Upper lobe of left lung (tissue), 6 donors: ENCODE measurements around the gene CSK. TPM values are rescaled to one million over a fixed set of nuclear protein-coding genes. Genes with fewer than 3 reads are reported as not detected.

Experiments used
- ATAC-seq, 2 donors: fragments of 200-7000 bp; cut with Tn5 transposase; one replicate each; pipeline ENCODE4 v1.9.1; 2022; ENCODE audit warnings: mild to moderate bottlenecking in 2 of 2, moderate library complexity in 2 of 2; ENCODE audit not compliant: low FRiP score in 2 of 2
- DNase-seq, 2 donors: peaks; one replicate each; pipeline ENCODE4 v3.0.0-alpha.2; 2019 to 2020
- H3K27ac ChIP-seq, 4 donors: fragments of 200-600 bp; sonication (generic); one replicate each; pipeline ENCODE4 v1.5.1; 2016 to 2019
- H3K27me3 ChIP-seq, 4 donors: fragments of 200-600 bp; sonication (generic); one replicate each; pipeline ENCODE4 v1.5.1; 2017 to 2019
- H3K36me3 ChIP-seq, 4 donors: fragments of 200-600 bp; sonication (generic); one replicate each; pipeline ENCODE4 v1.5.1; 2016 to 2019
- H3K4me1 ChIP-seq, 4 donors: fragments of 200-600 bp; sonication (generic); one replicate each; pipeline ENCODE4 v1.5.1; 2018 to 2019
- H3K4me3 ChIP-seq, 4 donors: fragments of 200-600 bp; sonication (generic); one replicate each; pipeline ENCODE4 v1.5.1; 2017 to 2019; ENCODE audit warnings: mild to moderate bottlenecking in 2 of 4, moderate library complexity in 1 of 4
- H3K9me3 ChIP-seq, 4 donors: fragments of 200-600 bp; sonication (generic); one replicate each; pipeline ENCODE4 v1.5.1; 2018 to 2019
- EP300 ChIP-seq, 4 donors: sonication (generic); formaldehyde crosslinking; IDR thresholded peaks; one replicate each; pipeline ENCODE4 v1.5.1; 2017; ENCODE audit warnings: antibody characterized with exemption in 4 of 4, control low read depth in 2 of 4
- POLR2A ChIP-seq, 4 donors: fragments of 450-650 bp; IDR thresholded peaks; one replicate each; pipeline ENCODE4 v1.5.1; 2016 to 2017; ENCODE audit warnings: antibody characterized with exemption in 4 of 4, mild to moderate bottlenecking in 2 of 4
- POLR2AphosphoS5 ChIP-seq, 2 donors: sonication (generic); formaldehyde crosslinking; IDR thresholded peaks; one replicate each; pipeline ENCODE4 v1.5.1; 2017; ENCODE audit warnings: antibody characterized with exemption in 2 of 2
- WGBS, 2 donors: methylation state at CpG; one replicate each; pipeline ENCODE4 v1.1.5; 2017 to 2018; 5-methylcytosine and 5-hydroxymethylcytosine counted together
- small RNA-seq, 4 donors: library from RNA; depleted of rRNA; stranded (forward); fragments of <200 nt; gene quantifications; one replicate each; pipeline ENCODE3, GENCODE V24; 2016
- total RNA-seq, 6 donors: library from RNA; depleted of rRNA in 4 of 6; stranded (reverse); fragments of >200 nt in 4 of 6; gene quantifications; one replicate each; pipeline versions ENCODE4 v1.1.0 to v1.2.1, GENCODE V29; 2016 to 2021
- TF ChIP-seq, protein P1 (sequence below), 6 experiments: fragments of 450-650 bp in 4 of 6; fragments of 200-600 bp in 2 of 6; sonication (generic) in 2 of 6; IDR thresholded peaks; one replicate each; pipeline ENCODE4 v1.5.1; 2016 to 2019; ENCODE audit warnings: antibody characterized with exemption in 6 of 6
- donor health status: DM: no; HTN: no; CAD: no; lungs with moderate emphysema.
- donor health status: DM: no; HTN: yes; CAD: no; lungs with severe emphysema.

CSK gene
- total RNA-seq, 6 donors from 2014 or later, result 32.7 to 104 (median 64.8) TPM

DNA sequence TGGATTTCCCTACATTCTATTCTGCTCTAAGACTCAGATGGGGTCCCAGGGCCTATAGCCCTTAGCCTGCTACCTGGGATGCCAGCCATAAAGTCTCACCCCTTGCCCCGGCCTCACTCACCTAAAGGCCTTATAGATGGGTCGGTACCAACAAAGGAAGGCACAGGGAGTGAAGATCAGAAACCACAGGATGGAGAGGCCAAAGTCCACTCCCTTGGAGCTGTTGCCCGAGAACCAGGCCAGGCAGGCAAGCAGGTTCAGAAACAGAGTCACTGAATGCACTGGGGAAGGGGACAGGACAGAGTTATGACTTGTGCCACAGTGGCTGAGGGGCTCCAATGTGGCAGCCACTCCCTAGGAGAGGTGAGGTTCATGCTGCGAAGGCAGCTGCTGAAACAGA, 68.5 kb downstream of the CSK start:
- DNase-seq (no peak), ATAC-seq (no peak)
- TF ChIP-seq EP300 (IDR thresholded peaks at IDR 0.05) (no peak), POLR2A (IDR thresholded peaks at IDR 0.05) (no peak), POLR2AphosphoS5 (IDR thresholded peaks at IDR 0.05) (no peak)
- TF ChIP-seq, protein P1, sequence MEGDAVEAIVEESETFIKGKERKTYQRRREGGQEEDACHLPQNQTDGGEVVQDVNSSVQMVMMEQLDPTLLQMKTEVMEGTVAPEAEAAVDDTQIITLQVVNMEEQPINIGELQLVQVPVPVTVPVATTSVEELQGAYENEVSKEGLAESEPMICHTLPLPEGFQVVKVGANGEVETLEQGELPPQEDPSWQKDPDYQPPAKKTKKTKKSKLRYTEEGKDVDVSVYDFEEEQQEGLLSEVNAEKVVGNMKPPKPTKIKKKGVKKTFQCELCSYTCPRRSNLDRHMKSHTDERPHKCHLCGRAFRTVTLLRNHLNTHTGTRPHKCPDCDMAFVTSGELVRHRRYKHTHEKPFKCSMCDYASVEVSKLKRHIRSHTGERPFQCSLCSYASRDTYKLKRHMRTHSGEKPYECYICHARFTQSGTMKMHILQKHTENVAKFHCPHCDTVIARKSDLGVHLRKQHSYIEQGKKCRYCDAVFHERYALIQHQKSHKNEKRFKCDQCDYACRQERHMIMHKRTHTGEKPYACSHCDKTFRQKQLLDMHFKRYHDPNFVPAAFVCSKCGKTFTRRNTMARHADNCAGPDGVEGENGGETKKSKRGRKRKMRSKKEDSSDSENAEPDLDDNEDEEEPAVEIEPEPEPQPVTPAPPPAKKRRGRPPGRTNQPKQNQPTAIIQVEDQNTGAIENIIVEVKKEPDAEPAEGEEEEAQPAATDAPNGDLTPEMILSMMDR (IDR thresholded peaks at IDR 0.05), result no peak
- H3K4me1 ChIP-seq, result no peaks in the 10 kb centered on the region
- H3K4me3 ChIP-seq, result no peak overlapping the region
- H3K9me3 ChIP-seq, result no peaks in the 10 kb centered on the region
- no peak overlapping the region for H3K27ac ChIP-seq
- no peaks in the 10 kb centered on the region for H3K27me3 ChIP-seq
- H3K36me3 ChIP-seq, result peaks cover 46 to 93% (median 83%) of the 10 kb centered on the region in 4 donors
- WGBS, 2 donors, result 90 to 96% methylated on average over 4 of the region's 4 CpGs

DNA sequence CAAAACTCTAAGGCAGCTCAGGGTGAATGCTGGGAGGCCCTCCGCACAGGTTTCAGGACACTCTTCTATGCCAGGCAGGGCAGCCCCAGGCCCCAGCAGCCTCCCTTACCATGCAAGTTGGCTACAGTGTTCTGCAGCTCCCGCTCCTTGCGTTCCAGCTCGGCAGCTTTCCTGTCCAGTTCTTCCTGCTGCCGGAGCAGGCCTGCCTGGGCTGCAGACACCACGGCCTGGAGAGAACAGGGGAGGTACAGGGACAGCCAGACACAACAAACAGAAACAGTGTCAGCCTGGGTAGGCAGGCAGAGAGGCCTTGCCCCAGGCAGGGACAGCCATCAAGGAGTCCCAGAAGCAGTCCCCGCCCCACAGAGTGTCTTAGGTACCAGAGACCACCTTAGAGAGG, 70.1 kb downstream of the CSK start:
- DNase-seq (no peak), ATAC-seq (no peak)
- Histone ChIP-seq H3K4me3 (no peak overlapping the region), H3K36me3 (peaks cover 42 to 78% (median 74%) of the 10 kb centered on the region in 4 donors), H3K27me3 (no peaks in the 10 kb centered on the region), H3K4me1 (peaks cover under 1 to 4% (median 1%) of the 10 kb centered on the region in 4 donors), H3K27ac (no peak overlapping the region), H3K9me3 (no peaks in the 10 kb centered on the region)
- TF ChIP-seq POLR2A (IDR thresholded peaks at IDR 0.05) (no peak), EP300 (IDR thresholded peaks at IDR 0.05) (no peak), POLR2AphosphoS5 (IDR thresholded peaks at IDR 0.05) (no peak)
- TF ChIP-seq, protein P1 (IDR thresholded peaks at IDR 0.05), result no peak
- 95% methylated on average over 7 of the region's 7 CpGs for WGBS, 2 donors

Small RNAs within 50 kb of the gene (small RNA-seq; reads per million reads assigned to genes)
- 0 reads per million in 4 donors for gene CPLX3
- 0 to 0.20 (median 0) reads per million in 4 donors for gene MIR4513
- gene MIR6882, result 0.25 to 0.44 (median 0.31) reads per million in 4 donors

Other genes with a start within 250 kb of the CSK start
- gene ARID3B, start 240.9 kb upstream of the CSK start, total RNA-seq, result 10 to 100 TPM; 11.0 to 36.7 (median 14.6) TPM
- 100 to 1,000 TPM in 2 of 6 donors, 10 to 100 TPM in 4; 78.0 to 289 (median 89.7) TPM for gene CLK3, start 166.2 kb upstream of the CSK start, total RNA-seq
- 10 to 100 TPM; 16.7 to 43.0 (median 27.7) TPM for gene EDC3, start 86.1 kb upstream of the CSK start, total RNA-seq
- gene CYP1A1, start 56.6 kb upstream of the CSK start, total RNA-seq, result 1 to 10 TPM in 2 of 6 donors, under 1 TPM in 3, not detected in 1; 0.46 to 6.1 (median 0.92) TPM
- gene CYP1A2, start 33.2 kb upstream of the CSK start, total RNA-seq, result under 1 TPM in 2 of 6 donors, not detected in 4; 0.15 to 0.80 TPM
- gene LMAN1L, start 30.8 kb downstream of the CSK start, total RNA-seq, result 1 to 10 TPM in 1 of 6 donors, not detected in 5; 1.0 TPM
- not detected for gene CPLX3, start 44.5 kb downstream of the CSK start, total RNA-seq
- 100 to 1,000 TPM in 1 of 6 donors, 10 to 100 TPM in 5; 40.6 to 158 (median 65.0) TPM for gene ULK3, start 61.1 kb downstream of the CSK start, total RNA-seq
- 100 to 1,000 TPM in 5 of 6 donors, 10 to 100 TPM in 1; 82.8 to 155 (median 130) TPM for gene SCAMP2, start 91.3 kb downstream of the CSK start, total RNA-seq
- gene MPI, start 108.0 kb downstream of the CSK start, total RNA-seq, result 10 to 100 TPM; 21.0 to 40.6 (median 30.2) TPM
- gene FAM219B, start 124.8 kb downstream of the CSK start, total RNA-seq, result 100 to 1,000 TPM in 1 of 6 donors, 10 to 100 TPM in 5; 49.3 to 122 (median 71.5) TPM
- gene COX5A, start 156.0 kb downstream of the CSK start, total RNA-seq, result 100 to 1,000 TPM in 2 of 6 donors, 10 to 100 TPM in 4; 50.9 to 168 (median 93.0) TPM
- 10 to 100 TPM in 5 of 6 donors, 1 to 10 TPM in 1; 9.4 to 28.4 (median 19.2) TPM for gene RPP25, start 174.7 kb downstream of the CSK start, total RNA-seq
- gene SCAMP5, start 213.5 kb downstream of the CSK start, total RNA-seq, result 10 to 100 TPM in 1 of 6 donors, 1 to 10 TPM in 5; 1.0 to 12.3 (median 3.0) TPM
- 10 to 100 TPM in 4 of 6 donors, 1 to 10 TPM in 2; 8.2 to 21.0 (median 12.6) TPM for gene PPCDC, start 241.5 kb downstream of the CSK start, total RNA-seq